Hepatocyte (in vitro differentiated cells): ENCODE measurements around the gene MALAT1.

ENCODE experiments used
- EZH2 ChIP-seq: fragments of 200-600 bp; sonication (generic); IDR thresholded peaks from 2 replicates; pipeline ENCODE4 v1.6.1; 2016; ENCODE audit warnings: antibody characterized with exemption, mild to moderate bottlenecking, borderline replicate concordance
- EZH2phosphoT487 ChIP-seq: fragments of 200-600 bp; sonication (generic); IDR thresholded peaks from one replicate; pipeline ENCODE4 v1.6.1; 2018; ENCODE audit warnings: antibody characterized with exemption, mild to moderate bottlenecking, low read depth, moderate library complexity; ENCODE audit not compliant: unreplicated experiment, severe bottlenecking
- TF ChIP-seq, protein P1 (sequence below): fragments of 200-600 bp; sonication (generic); IDR thresholded peaks from 2 replicates; pipeline ENCODE4 v1.5.1; 2016; ENCODE audit warnings: antibody characterized with exemption, mild to moderate bottlenecking; ENCODE audit not compliant: poor library complexity

DNA sequence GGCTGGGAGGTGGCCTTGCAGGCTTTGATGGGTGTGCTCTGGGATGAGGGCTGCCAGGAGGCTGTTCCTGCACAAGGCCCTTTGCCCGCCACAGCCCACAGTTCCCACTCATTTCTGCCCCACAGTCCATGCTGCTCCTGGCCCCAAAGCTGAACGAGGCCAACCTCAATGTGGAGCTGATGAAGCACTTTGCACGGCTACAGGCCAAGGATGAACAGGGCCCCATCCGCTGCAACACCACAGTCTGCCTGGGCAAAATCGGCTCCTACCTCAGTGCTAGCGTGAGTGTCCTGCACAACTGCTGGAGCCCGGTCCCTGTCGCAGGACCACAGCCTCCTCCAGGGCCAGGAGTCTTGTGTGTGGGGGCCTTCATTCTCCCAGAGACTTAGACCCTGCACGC, 36.3 kb downstream of the MALAT1 start:
- TF ChIP-seq, protein P1, sequence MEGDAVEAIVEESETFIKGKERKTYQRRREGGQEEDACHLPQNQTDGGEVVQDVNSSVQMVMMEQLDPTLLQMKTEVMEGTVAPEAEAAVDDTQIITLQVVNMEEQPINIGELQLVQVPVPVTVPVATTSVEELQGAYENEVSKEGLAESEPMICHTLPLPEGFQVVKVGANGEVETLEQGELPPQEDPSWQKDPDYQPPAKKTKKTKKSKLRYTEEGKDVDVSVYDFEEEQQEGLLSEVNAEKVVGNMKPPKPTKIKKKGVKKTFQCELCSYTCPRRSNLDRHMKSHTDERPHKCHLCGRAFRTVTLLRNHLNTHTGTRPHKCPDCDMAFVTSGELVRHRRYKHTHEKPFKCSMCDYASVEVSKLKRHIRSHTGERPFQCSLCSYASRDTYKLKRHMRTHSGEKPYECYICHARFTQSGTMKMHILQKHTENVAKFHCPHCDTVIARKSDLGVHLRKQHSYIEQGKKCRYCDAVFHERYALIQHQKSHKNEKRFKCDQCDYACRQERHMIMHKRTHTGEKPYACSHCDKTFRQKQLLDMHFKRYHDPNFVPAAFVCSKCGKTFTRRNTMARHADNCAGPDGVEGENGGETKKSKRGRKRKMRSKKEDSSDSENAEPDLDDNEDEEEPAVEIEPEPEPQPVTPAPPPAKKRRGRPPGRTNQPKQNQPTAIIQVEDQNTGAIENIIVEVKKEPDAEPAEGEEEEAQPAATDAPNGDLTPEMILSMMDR = no peak
- TF ChIP-seq EZH2 (no peak), EZH2phosphoT487 (no peak)
